ENCODE measurements around the gene RICTOR.

DNA sequence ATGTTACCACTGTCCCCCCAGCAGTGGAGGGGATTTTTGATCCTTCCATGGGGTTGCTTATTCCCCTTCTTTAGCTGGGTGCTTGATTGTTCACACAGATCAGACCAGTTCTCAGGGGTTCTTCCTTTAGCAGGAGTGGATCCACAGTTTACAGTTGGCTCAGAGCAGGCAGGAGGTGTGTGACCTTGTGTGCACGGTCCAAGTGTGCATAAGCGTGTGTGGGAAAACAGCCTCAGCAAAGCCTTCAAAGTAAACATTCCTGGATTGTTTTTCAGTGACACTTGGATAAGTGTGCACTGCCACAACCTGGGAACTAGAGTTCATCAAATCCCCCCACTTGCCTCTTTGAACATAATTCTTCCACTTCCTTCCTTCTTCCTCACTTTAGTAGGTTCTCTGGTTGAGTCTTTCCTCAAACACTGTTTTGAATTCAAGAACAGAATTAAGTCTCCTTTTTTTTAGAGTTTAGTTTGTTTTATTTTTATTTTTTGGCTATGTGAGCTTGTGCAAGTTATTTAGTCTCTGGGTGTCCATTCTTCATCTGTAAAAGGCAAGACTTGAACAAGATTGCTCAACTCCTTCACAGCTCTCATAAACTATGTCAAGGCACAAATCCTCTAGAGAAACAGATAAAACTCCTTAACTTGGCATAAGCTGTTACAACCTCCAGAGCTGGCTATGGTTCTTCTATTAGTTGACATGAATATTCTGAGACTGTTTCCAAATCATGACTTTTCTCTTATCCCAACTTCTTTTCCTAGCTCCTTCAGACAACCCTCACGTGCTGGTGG is 150.3 kb downstream of the RICTOR start:
- TF ChIP-seq, protein P1, sequence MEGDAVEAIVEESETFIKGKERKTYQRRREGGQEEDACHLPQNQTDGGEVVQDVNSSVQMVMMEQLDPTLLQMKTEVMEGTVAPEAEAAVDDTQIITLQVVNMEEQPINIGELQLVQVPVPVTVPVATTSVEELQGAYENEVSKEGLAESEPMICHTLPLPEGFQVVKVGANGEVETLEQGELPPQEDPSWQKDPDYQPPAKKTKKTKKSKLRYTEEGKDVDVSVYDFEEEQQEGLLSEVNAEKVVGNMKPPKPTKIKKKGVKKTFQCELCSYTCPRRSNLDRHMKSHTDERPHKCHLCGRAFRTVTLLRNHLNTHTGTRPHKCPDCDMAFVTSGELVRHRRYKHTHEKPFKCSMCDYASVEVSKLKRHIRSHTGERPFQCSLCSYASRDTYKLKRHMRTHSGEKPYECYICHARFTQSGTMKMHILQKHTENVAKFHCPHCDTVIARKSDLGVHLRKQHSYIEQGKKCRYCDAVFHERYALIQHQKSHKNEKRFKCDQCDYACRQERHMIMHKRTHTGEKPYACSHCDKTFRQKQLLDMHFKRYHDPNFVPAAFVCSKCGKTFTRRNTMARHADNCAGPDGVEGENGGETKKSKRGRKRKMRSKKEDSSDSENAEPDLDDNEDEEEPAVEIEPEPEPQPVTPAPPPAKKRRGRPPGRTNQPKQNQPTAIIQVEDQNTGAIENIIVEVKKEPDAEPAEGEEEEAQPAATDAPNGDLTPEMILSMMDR (IDR thresholded peaks at IDR 0.05), result no peak
- TF ChIP-seq POLR2A (IDR thresholded peaks at IDR 0.05), result no peak

All from esophagus squamous epithelium (tissue), 4 donors.